Mucosa of descending colon (tissue), 3 donors: ENCODE measurements around the gene BORCS5. TPM values are rescaled to one million over a fixed set of nuclear protein-coding genes. Genes with fewer than 3 reads are reported as not detected.

Experiments used
- ATAC-seq: fragments of 200-7000 bp; cut with Tn5 transposase; one replicate; pipeline ENCODE4 v1.9.1; 2020; ENCODE audit warnings: mild to moderate bottlenecking, moderate library complexity
- DNase-seq, 3 donors: peaks; one replicate each; pipeline ENCODE4 v3.0.0-alpha.2; 2020
- H3K36me3 ChIP-seq: fragments of 200-600 bp; one replicate; pipeline ENCODE4 v1.8.0; 2021; ENCODE audit warnings: low read depth, mild to moderate bottlenecking
- H3K4me1 ChIP-seq: fragments of 200-600 bp; one replicate; pipeline ENCODE4 v1.8.0; 2021; ENCODE audit warnings: low read depth, mild to moderate bottlenecking
- H3K4me3 ChIP-seq: fragments of 200-600 bp; one replicate; pipeline ENCODE4 v1.8.0; 2021; ENCODE audit warnings: mild to moderate bottlenecking
- H3K9me3 ChIP-seq: fragments of 200-600 bp; one replicate; pipeline ENCODE4 v1.8.0; 2021; ENCODE audit warnings: mild to moderate bottlenecking
- CTCF ChIP-seq: fragments of 200-600 bp; IDR thresholded peaks from one replicate; pipeline ENCODE4 v1.8.0; 2022; ENCODE audit warnings: antibody characterized with exemption, mild to moderate bottlenecking
- intact Hi-C, 2 donors: fragments of 100-400 bp; cut with DNase I in 1 of 2; cut with micrococcal nuclease in 1 of 2; formaldehyde crosslinking; loops; one replicate each; pipeline versions ENCODE4 v1.11.0 to v1.11.1; 2022; cut with DNase I, micrococcal nuclease
- total RNA-seq, 3 donors: library from RNA; stranded (reverse); fragmentation: NEBNext Ultra II Directional in 2 of 3; extraction: Animal tissue kit (Norgen Biotek cat#: 25700) in 2 of 3; gene quantifications; one replicate each; pipeline versions ENCODE4 v1.2.1 to v1.2.4, GENCODE V29; 2021 to 2023
- donor health status: DM: no; HTN: no; CAD: no; lungs with moderate emphysema.
- donor health status: DM: no; HTN: no; CAD: no.
- donor health status: DM: no; HTN: yes; CAD: no.

The BORCS5 gene
- total RNA-seq, 3 donors from 2014 or later = 12.1 to 18.1 (median 15.0) TPM

- intact Hi-C loops = no loop called here
- DNase-seq = no peak
- no peaks in the 10 kb centered on the region for H3K9me3 ChIP-seq
- no peak overlapping the region for H3K4me3 ChIP-seq
- no peaks in the 10 kb centered on the region for H3K36me3 ChIP-seq
- ATAC-seq = no peak
- peaks cover 8% of the 10 kb centered on the region for H3K4me1 ChIP-seq
- TF ChIP-seq CTCF = no peak
Observed at GRCh38 chr12:12513416-12514006, 156.6 kb downstream of the BORCS5 start.

GRCh38 chr12:12518464-12518845 lies 161.6 kb downstream of the BORCS5 start:
- no peaks in the 10 kb centered on the region for H3K9me3 ChIP-seq
- no peaks in the 10 kb centered on the region for H3K36me3 ChIP-seq
- no peak overlapping the region for H3K4me3 ChIP-seq
- ATAC-seq (no peak), DNase-seq (no peak)
- H3K4me1 ChIP-seq = peaks cover 36% of the 10 kb centered on the region
- intact Hi-C loops = no loop called here
- no peak for TF ChIP-seq CTCF

GRCh38 chr12:12518919-12519318 lies 162.0 kb downstream of the BORCS5 start:
- TF ChIP-seq CTCF = no peak
- DNase-seq (no peak), ATAC-seq (no peak)
- H3K36me3 ChIP-seq = no peaks in the 10 kb centered on the region
- H3K9me3 ChIP-seq = no peaks in the 10 kb centered on the region
- intact Hi-C loops = no loop called here
- no peak overlapping the region for H3K4me3 ChIP-seq
- peaks cover 36% of the 10 kb centered on the region for H3K4me1 ChIP-seq

Other genes starting within 250 kb of the BORCS5 start
- 10 to 100 TPM; 32.2 to 57.2 (median 37.2) TPM for gene LRP6, start 90.0 kb upstream of the BORCS5 start, total RNA-seq
- 10 to 100 TPM; 34.3 to 59.1 (median 46.5) TPM for gene MANSC1, start 6.8 kb upstream of the BORCS5 start, total RNA-seq
- gene DUSP16, start 205.8 kb downstream of the BORCS5 start, total RNA-seq = 10 to 100 TPM; 42.3 to 61.8 (median 42.9) TPM